NCI-H2171 treated with DMSO at 0.1 percent for 48 hours (cell line): Measurements from ENCODE around the gene TMEM132D.

Experiments
- DNase-seq: peaks from one replicate; lab custom pipeline; 2025; lab: John Stamatoyannopoulos, UW

The TMEM132D gene

DNA sequence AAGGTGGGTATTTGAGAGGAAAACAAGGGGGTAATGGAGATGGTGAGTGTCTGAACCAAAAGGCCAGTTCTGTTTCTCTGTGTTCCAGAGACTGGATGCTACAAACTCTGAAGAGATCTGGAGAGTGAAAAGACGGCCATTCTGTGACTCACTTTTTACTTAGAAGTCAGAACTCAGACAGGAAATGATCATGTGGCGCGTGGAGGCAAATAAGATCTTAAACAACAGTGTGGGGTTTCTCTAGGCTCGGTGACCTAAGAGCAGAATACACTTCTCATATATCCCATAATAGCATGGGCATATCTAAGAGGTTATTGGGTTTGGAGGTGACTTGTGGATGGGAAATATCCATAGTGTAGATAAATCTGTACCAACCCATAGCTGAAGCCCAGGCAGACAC, 463.5 kb downstream of the TMEM132D start:
- no peak for DNase-seq

GRCh38 chr12:129434790-129435189, 469.0 kb downstream of the TMEM132D start:
- no peak for DNase-seq

DNA sequence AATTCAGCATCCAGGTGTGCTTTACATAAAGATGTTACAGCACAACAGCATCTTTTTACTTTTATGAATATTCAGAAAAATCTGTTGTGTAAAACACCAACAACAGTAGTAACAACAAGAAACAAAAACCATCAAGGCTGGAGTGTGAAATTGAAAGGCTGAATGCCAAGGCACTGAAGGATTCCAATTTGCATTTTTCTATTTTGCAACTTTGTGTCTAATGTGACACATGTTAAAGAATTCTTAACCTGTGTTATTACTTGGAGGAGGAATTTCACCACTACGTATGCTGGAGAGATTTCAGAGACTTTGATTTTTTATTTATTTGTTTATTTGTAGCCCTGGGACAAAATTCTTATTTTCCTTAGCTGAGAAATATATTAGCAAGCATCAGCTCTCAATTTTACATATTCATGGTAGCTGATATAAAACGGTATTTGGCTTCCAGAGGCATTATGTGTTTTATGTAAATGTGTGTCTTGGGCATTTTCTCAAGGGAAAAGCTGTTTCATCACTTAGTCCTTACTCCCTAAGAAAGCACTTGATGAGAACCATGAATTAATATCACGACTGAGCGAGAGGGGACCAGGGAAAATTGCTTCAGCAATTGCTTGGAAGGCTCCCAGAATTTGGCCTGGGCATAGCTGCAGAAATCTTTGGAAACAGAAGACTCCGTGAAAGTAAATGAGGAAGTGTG, 475.4 kb downstream of the TMEM132D start:
- no peak for DNase-seq

GRCh38 chr12:129423041-129423580, 480.7 kb downstream of the TMEM132D start:
- DNase-seq, result no peak

GRCh38 chr12:129413295-129413694, 490.5 kb downstream of the TMEM132D start:
- no peak for DNase-seq

- DNase-seq, result no peak
These were observed 494.5 kb downstream of the TMEM132D start for GRCh38 chr12:129409281-129409680.

DNA sequence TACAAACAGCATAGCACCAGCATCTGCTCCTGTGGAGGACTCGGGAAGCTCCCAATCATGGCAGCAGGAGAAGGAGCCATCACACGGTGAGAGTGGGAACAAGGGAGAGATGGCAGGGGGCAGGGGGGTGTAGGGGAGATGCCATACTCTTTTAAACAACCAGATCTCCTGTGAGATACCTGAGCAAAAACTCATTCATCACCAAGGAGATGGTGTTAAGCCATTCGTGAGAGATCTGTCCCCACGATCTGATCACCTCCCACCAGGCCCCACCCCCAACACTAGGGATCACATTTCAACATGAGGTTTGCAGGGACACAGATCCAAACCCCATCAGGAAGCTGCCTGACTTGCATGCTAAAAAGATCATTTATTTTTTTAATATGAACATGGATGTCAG, 499.3 kb downstream of the TMEM132D start:
- DNase-seq, result no peak

DNA sequence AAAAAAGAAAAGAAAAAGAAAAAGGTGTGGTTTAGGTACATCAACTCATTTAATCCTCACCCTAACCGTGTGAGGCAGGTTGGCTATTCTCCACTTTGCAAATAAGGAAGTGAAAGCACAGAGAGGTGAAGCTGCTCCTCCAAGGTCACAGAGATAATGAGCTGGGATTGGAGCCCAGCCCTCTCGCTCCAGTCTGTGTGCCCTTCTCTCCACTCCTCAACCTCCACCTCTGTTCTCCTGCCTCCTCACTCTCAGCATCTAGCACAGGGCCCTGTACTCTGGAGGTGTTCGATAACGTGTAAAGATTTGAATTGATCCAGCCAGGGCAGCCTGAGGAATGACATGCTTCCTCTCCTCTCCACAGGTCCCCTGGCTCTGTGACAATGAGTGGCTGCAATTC, 502.3 kb downstream of the TMEM132D start:
- DNase-seq, result no peak

GRCh38 chr12:129394177-129394825, 509.5 kb downstream of the TMEM132D start:
- no peak for DNase-seq

DNA sequence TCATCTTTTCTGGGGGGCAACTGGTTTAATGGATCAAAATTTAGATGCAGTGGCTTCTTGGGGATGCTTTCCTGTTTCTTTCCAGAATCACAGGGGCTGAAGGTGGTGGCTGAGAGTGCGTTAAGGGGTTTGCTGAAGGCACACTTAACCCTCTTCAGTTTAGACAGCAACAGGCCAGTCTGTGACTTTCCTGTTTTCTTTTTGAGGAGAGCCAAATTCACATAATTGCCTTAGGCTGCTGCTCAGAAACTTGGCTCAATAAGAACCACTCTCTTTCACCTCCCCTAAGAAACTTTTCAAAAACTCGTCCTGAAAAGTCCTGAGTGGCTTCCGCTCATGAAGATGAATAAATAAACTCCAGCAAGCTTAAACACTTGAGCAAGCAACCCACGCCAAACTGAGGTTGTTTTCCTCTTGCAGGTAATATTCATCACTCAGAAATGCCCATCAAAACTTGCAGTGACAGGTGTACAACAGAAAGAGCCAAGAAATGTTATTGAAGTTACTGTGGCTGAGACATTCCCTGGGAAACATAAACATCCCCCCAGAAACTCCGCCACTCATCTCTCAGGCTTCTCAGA, 510.4 kb downstream of the TMEM132D start:
- DNase-seq, result no peak

- DNase-seq, result no peak
These were observed 518.2 kb downstream of the TMEM132D start for GRCh38 chr12:129385637-129385990.

GRCh38 chr12:129383956-129384355, 519.9 kb downstream of the TMEM132D start:
- no peak for DNase-seq

DNA sequence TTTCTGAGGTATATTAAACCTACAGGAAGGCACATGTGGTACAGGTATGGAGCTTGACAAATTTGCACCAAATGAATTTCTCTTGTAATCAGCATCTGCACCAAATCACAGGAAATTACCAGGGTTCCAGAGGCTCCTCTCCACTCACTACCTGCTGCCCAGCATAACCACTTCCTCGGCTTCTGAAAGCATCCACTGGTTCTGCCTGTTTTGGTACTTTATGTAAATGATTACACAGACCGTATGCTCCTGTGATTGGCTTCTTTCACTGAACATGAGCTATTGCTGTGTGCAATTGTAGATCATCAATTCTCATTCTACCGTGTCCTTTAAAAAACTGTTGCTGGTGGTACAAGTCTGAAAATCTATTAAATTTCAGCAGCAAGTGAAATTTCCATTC, 522.1 kb downstream of the TMEM132D start:
- DNase-seq, result no peak

DNA sequence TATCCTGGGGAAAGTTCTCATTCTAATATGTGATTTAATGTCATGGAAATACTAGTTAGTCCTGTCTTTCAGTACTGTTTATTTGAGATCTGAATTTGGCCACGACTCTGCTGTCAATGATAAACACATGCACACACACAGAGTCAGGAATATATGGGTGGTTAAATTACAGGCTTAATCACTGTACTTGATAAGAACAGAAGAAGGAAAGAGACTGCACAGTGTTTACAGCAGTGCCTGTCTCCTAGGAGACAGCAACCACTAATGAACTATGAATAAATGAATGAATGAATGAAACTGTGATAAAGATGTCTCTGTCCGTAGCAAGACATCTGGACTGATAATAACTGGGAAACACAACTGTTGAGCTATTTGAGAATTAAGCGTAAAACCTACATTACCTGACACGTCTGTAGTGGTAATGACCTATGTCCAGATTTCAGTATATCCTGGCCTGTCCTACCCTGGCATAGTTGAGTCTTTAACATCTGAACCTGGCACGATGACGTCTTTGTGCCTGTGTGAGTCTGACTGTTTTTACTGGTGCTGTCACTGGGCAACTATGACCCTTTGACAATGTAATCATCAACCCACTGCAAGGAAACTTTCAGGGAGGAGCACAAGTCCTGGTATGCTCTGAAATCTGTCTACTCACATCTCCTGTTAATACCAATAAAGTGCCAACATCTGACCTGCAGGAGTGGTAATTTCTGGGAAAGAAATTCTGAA, 524.6 kb downstream of the TMEM132D start:
- DNase-seq, result no peak

GRCh38 chr12:129378496-129378895, 525.3 kb downstream of the TMEM132D start:
- no peak for DNase-seq

DNA sequence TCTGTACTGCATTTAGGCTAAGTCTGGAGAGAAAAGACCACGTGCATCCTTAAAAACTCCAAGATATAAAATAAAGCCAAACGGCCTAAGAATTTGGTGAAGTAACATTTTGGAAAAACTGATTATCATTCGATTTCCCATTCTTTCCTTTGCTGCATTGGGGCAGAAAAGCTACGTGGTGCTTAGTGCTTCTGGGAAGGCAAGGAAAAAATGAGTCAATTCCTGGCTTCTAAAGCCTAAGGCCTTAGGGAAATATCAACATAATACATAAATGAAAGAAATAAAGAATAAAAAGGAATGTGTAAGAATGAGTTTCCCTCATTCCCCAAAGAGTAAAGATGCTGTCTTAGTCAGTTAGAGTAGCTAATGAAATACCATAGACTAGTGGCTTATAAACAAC, 530.1 kb downstream of the TMEM132D start:
- DNase-seq, result no peak

DNA sequence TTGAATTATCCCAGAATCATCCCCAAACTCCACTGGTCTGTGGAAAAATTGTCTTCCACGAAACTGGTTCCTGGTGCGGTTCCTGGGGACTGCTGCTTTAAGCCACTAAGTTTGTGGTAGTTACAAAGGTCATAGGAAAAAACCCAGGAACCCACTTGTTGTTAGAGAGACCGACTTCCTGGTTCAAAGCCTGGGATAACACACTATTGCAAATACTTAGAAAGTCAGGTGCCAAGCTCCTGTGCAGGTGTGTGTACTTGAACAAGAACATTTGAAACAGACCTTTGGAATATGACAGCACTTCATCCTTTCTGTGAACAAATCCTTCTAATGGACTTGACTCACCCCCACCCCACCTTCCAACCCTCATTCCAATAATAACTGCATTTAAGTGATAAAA, 530.9 kb downstream of the TMEM132D start:
- DNase-seq, result no peak

DNA sequence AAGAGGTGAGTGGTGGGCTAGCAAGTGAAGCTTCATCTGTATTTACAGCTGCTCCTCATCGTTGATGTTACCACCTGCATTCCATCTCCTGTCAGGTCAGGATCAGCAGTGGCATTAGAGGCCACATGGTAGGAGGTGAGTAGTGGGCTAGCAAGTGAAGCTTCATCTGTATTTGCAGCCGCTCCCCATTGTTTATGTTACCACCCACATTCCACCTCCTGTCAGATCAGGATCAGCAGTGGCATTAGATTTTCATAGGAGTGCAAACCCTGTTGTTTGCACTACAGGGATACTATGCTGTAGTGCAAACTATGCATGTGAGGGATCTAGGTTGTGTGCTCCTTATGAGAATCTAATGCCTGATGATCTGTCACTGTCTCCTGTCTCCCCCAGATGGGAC, 531.5 kb downstream of the TMEM132D start:
- no peak for DNase-seq

DNA sequence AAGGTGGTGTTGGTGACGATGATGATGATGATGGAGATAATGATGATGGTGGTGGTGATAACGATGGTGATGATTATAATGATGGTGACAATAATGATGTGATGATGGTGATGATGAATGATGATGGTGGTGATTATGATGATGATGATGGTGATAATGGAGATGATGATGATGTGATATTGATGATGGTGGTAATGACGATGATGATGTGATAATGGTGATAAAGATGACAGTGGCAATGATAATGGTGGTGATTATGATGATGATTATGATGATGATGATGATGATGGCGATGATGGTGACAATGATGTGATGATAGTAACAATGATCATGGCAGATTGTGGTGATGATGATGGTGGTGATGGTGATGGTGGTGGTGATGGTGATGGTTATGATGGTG, 532.6 kb downstream of the TMEM132D start:
- DNase-seq, result no peak

- DNase-seq, result no peak
These were observed 537.2 kb downstream of the TMEM132D start for GRCh38 chr12:129366656-129367055.

- DNase-seq, result no peak
These were observed 540.8 kb downstream of the TMEM132D start for GRCh38 chr12:129363041-129363440.

- no peak for DNase-seq
These were observed 546.6 kb downstream of the TMEM132D start for GRCh38 chr12:129357233-129357632.

- DNase-seq, result no peak
These were observed 552.3 kb downstream of the TMEM132D start for GRCh38 chr12:129351481-129351880.
